Measurements from ENCODE around the gene MYO1C. TPM values are rescaled to one million over a fixed set of nuclear protein-coding genes. Genes with fewer than 3 reads are reported as not detected.
"Not testable (repeated sequence)": the region's sequence is repeated elsewhere in the genome, so short reads cannot be mapped to it uniquely, and the experiment has no call there.

Gene MYO1C
- total RNA-seq, 4 donors from 2014 or later, result 24.8 to 76.6 (median 58.6) TPM

GRCh38 chr17:1420163-1420562, 72.3 kb downstream of the MYO1C start:
- no peaks in the 10 kb centered on the region for H3K9me3 ChIP-seq
- H3K4me1 ChIP-seq, result peaks cover 32 to 34% of the 10 kb centered on the region in 2 donors
- intact Hi-C loops (cut with DNase I; ENCODE audit: low total_unique reads), result loop anchor here (5.0 kb wide), 1 partner anchor 37 kb away; the partner anchor contains the start of gene CRK
- no peak overlapping the region for H3K4me3 ChIP-seq
- H3K27ac ChIP-seq, result no peak overlapping the region
- no peaks in the 10 kb centered on the region for H3K27me3 ChIP-seq
- TF ChIP-seq POLR2A (IDR thresholded peaks at IDR 0.05) (no peak), CTCF (IDR thresholded peaks at IDR 0.05 in 4 of 5, conservative IDR thresholded peaks at IDR 0.05 in 1 of 5) (no peak)
- in situ Hi-C loops (cut with MboI; ENCODE audit: low sequenced_read_pairs in 4 of 4), result no loop called here
- H3K36me3 ChIP-seq, result peaks cover 0 to 10% of the 10 kb centered on the region in 2 donors
- ATAC-seq (no peak), DNase-seq (no peak)

- intact Hi-C loops (cut with DNase I; ENCODE audit: low total_unique reads); H3K27me3 ChIP-seq; H3K9me3 ChIP-seq; H3K36me3 ChIP-seq; ATAC-seq; in situ Hi-C loops (cut with MboI; ENCODE audit: low sequenced_read_pairs in 4 of 4); H3K4me3 ChIP-seq; DNase-seq: not testable (repeated sequence)
- Histone ChIP-seq H3K4me1 (peaks cover 36 to 37% of the 10 kb centered on the region in 2 donors), H3K27ac (peak overlapping the region in 3 of 4 donors; percentile 2 to 60 (median 48))
Observed at GRCh38 chr17:1418476-1418875, 74.0 kb downstream of the MYO1C start.

- ATAC-seq (no peak), DNase-seq (no peak)
- no peaks in the 10 kb centered on the region for H3K9me3 ChIP-seq
- intact Hi-C loops (cut with DNase I; ENCODE audit: low total_unique reads), result no loop called here
- TF ChIP-seq CTCF (IDR thresholded peaks at IDR 0.05 in 4 of 5, conservative IDR thresholded peaks at IDR 0.05 in 1 of 5) (no peak), POLR2A (IDR thresholded peaks at IDR 0.05) (no peak)
- H3K27ac ChIP-seq, result no peak overlapping the region
- no peak overlapping the region for H3K4me3 ChIP-seq
- no peaks in the 10 kb centered on the region for H3K36me3 ChIP-seq
- H3K4me1 ChIP-seq, result peaks cover 25 to 26% of the 10 kb centered on the region in 2 donors
- in situ Hi-C loops (cut with MboI; ENCODE audit: low sequenced_read_pairs in 4 of 4), result no loop called here
- H3K27me3 ChIP-seq, result no peaks in the 10 kb centered on the region
Observed at GRCh38 chr17:1416414-1416813, 76.1 kb downstream of the MYO1C start.

- in situ Hi-C loops (cut with MboI; ENCODE audit: low sequenced_read_pairs in 4 of 4) (no loop called here), intact Hi-C loops (cut with DNase I; ENCODE audit: low total_unique reads) (no loop called here)
- DNase-seq (peak in 1 of 2 donors; percentile 68), ATAC-seq (peak; percentile 24 to 56)
- Histone ChIP-seq H3K4me3 (no peak overlapping the region), H3K27ac (peak overlapping the region; percentile 69 to 75 (median 72)), H3K9me3 (no peaks in the 10 kb centered on the region), H3K36me3 (no peaks in the 10 kb centered on the region), H3K27me3 (no peaks in the 10 kb centered on the region), H3K4me1 (peaks cover 24 to 25% of the 10 kb centered on the region in 2 donors)
- no peak for TF ChIP-seq POLR2A (IDR thresholded peaks at IDR 0.05)
- TF ChIP-seq CTCF (IDR thresholded peaks at IDR 0.05 in 4 of 5, conservative IDR thresholded peaks at IDR 0.05 in 1 of 5), result no peak
Observed at GRCh38 chr17:1414634-1415033, 77.9 kb downstream of the MYO1C start.

Other genes with a start within 250 kb of the MYO1C start
- not detected for gene BHLHA9, start 222.2 kb downstream of the MYO1C start, total RNA-seq
- gene TRARG1, start 213.0 kb downstream of the MYO1C start, total RNA-seq, result 1 to 10 TPM in 1 of 4 donors, under 1 TPM in 3; 0.53 to 1.1 (median 0.89) TPM
- gene YWHAE, start 92.5 kb downstream of the MYO1C start, total RNA-seq, result 1,000 to 10,000 TPM in 3 of 4 donors, 100 to 1,000 TPM in 1; 915 to 1,814 (median 1,174) TPM
- 10 to 100 TPM; 48.6 to 64.6 (median 56.7) TPM for gene CRK, start 36.5 kb downstream of the MYO1C start, total RNA-seq
- gene INPP5K, start 23.9 kb upstream of the MYO1C start, total RNA-seq, result 100 to 1,000 TPM; 102 to 196 (median 114) TPM
- 10 to 100 TPM in 3 of 4 donors, 1 to 10 TPM in 1; 9.4 to 24.3 (median 19.6) TPM for gene PITPNA, start 70.1 kb upstream of the MYO1C start, total RNA-seq
- 10 to 100 TPM; 26.9 to 96.9 (median 55.2) TPM for gene SLC43A2, start 136.1 kb upstream of the MYO1C start, total RNA-seq
- 10 to 100 TPM in 1 of 4 donors, 1 to 10 TPM in 3; 4.1 to 15.1 (median 5.7) TPM for gene SCARF1, start 153.0 kb upstream of the MYO1C start, total RNA-seq
- 10 to 100 TPM; 45.5 to 94.7 (median 58.9) TPM for gene RILP, start 157.2 kb upstream of the MYO1C start, total RNA-seq
- gene PRPF8, start 192.2 kb upstream of the MYO1C start, total RNA-seq, result 100 to 1,000 TPM; 127 to 261 (median 195) TPM
- gene TLCD2, start 217.7 kb upstream of the MYO1C start, total RNA-seq, result under 1 TPM; 0.66 to 0.95 (median 0.85) TPM
- 10 to 100 TPM; 22.3 to 61.1 (median 42.7) TPM for gene WDR81, start 232.0 kb upstream of the MYO1C start, total RNA-seq

Measured in gastrocnemius medialis (tissue), 4 donors.